Fibroblast of lung (primary cell): ENCODE data around the gene IGSF22. TPM values are rescaled to one million over a fixed set of nuclear protein-coding genes. Genes with fewer than 3 reads are reported as not detected.

Source experiments
- DNase-seq, 2 donors: peaks; one replicate each; pipeline versions ENCODE4 v3.0.0 to v3.0.0-alpha.2; 2010; ENCODE audit warnings: low read depth in 2 of 2
- H2AFZ ChIP-seq: 2 replicates; pipeline ENCODE4 v1.5.1; 2012; ENCODE audit warnings: low read length, control low read depth, inconsistent platforms
- H3K27ac ChIP-seq: 2 replicates; pipeline ENCODE4 v1.5.1; 2011; ENCODE audit warnings: low read length, control low read depth; ENCODE audit not compliant: insufficient read depth
- H3K27me3 ChIP-seq: 2 replicates; pipeline ENCODE4 v1.5.1; 2011; ENCODE audit warnings: mild to moderate bottlenecking, low read length; ENCODE audit not compliant: control insufficient read depth, insufficient read depth
- H3K36me3 ChIP-seq: 2 replicates; pipeline ENCODE4 v1.5.1; 2011; ENCODE audit warnings: low read length; ENCODE audit not compliant: control insufficient read depth, insufficient read depth
- H3K4me1 ChIP-seq: 2 replicates; pipeline ENCODE4 v1.5.1; 2011; ENCODE audit warnings: low read length; ENCODE audit not compliant: control insufficient read depth, insufficient read depth; ENCODE audit errors: extremely low read depth
- H3K4me2 ChIP-seq: 2 replicates; pipeline ENCODE4 v1.5.1; 2011; ENCODE audit warnings: low read length, control low read depth; ENCODE audit not compliant: insufficient read depth; ENCODE audit errors: extremely low read depth
- H3K4me3 ChIP-seq, 4 experiments: fragments of 200-600 bp in 1 of 4; sonication (generic) in 1 of 4; replicated peaks in 1 of 4; 2 replicates each; pipeline ENCODE4 v1.5.1; 2011 to 2016; ENCODE audit warnings: low read length in 4 of 4, low read depth in 3 of 4, mild to moderate bottlenecking in 3 of 4, control low read depth in 2 of 4, inconsistent platforms in 1 of 4, mixed read lengths in 1 of 4; ENCODE audit not compliant: insufficient read depth in 1 of 4; ENCODE audit errors: control extremely low read depth in 1 of 4
- H3K79me2 ChIP-seq: 2 replicates; pipeline ENCODE4 v1.5.1; 2012; ENCODE audit warnings: mild to moderate bottlenecking, low read length, inconsistent platforms; ENCODE audit not compliant: control insufficient read depth, insufficient read depth
- H3K9ac ChIP-seq: 2 replicates; pipeline ENCODE4 v1.5.1; 2011; ENCODE audit warnings: mild to moderate bottlenecking, low read length, control low read depth; ENCODE audit not compliant: insufficient read depth
- H3K9me3 ChIP-seq: 2 replicates; pipeline ENCODE4 v1.5.1; 2012; ENCODE audit warnings: low read depth, low read length; ENCODE audit not compliant: control insufficient read depth, insufficient read depth
- H4K20me1 ChIP-seq: 2 replicates; pipeline ENCODE4 v1.5.1; 2011; ENCODE audit warnings: low read length; ENCODE audit not compliant: control insufficient read depth, insufficient read depth; ENCODE audit errors: extremely low read depth
- EZH2 ChIP-seq: IDR thresholded peaks from 2 replicates; pipeline ENCODE4 v1.5.1; 2012; ENCODE audit warnings: low read length, control low read depth, mild to moderate bottlenecking; ENCODE audit errors: missing control alignments
- polyA plus RNA-seq, 2 donors: library from polyadenylated mRNA; depleted of rRNA in 1 of 2; stranded (reverse) in 1 of 2; unstranded in 1 of 2; fragments of >200 nt; gene quantifications; 2 replicates each; pipeline ENCODE4 v1.2.1, GENCODE V29; 2011 to 2012; ENCODE audit warnings: missing spikeins in 1 of 2
- total RNA-seq: library from RNA; depleted of rRNA; stranded (reverse); fragments of >200 nt; gene quantifications from 2 replicates; pipeline ENCODE4 v1.2.1, GENCODE V29; 2014
- TF ChIP-seq, protein P1 (sequence below), 2 donors: IDR thresholded peaks in 1 of 2; conservative IDR thresholded peaks in 1 of 2; 1 replicate in 1 of 2; 2 replicates in 1 of 2; pipeline ENCODE4 v1.5.1; 2011 to 2012; ENCODE audit warnings: low read length in 2 of 2, control low read depth in 1 of 2, inconsistent platforms in 1 of 2, low read depth in 1 of 2, mild to moderate bottlenecking in 1 of 2

The IGSF22 gene
- total and polyA plus RNA-seq, 2 donors (not counting 1 experiment from before 2014, with no cell fraction given) = under 0.01 TPM; not detected in 1

DNA sequence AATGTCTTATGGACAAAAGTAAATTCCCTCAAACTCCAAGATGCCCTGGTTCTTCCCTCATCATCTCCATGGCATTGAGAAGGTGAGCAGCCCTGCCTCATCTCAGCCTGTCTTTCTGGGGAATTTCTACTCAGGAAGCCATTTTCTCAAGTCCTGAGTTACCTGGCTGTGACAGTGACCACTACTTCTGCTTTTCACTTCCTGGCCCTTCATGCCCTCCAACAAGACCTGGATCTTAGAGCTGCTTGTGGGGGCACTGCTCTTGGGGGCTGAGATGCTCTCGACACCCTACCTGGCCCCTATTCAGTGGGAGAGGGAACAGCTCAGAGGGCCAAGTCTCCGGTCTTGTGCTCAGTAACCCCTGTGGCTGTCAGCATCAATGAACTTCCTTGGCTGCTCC, 5.5 kb upstream of the IGSF22 start:
- H3K4me2 ChIP-seq = no peak overlapping the region
- H3K4me1 ChIP-seq = no peaks in the 10 kb centered on the region
- no peaks in the 10 kb centered on the region for H3K27me3 ChIP-seq
- no peak overlapping the region for H3K4me3 ChIP-seq
- no peaks in the 10 kb centered on the region for H3K36me3 ChIP-seq
- DNase-seq = no peak
- no peak overlapping the region for H2AFZ ChIP-seq
- TF ChIP-seq, protein P1, sequence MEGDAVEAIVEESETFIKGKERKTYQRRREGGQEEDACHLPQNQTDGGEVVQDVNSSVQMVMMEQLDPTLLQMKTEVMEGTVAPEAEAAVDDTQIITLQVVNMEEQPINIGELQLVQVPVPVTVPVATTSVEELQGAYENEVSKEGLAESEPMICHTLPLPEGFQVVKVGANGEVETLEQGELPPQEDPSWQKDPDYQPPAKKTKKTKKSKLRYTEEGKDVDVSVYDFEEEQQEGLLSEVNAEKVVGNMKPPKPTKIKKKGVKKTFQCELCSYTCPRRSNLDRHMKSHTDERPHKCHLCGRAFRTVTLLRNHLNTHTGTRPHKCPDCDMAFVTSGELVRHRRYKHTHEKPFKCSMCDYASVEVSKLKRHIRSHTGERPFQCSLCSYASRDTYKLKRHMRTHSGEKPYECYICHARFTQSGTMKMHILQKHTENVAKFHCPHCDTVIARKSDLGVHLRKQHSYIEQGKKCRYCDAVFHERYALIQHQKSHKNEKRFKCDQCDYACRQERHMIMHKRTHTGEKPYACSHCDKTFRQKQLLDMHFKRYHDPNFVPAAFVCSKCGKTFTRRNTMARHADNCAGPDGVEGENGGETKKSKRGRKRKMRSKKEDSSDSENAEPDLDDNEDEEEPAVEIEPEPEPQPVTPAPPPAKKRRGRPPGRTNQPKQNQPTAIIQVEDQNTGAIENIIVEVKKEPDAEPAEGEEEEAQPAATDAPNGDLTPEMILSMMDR (conservative IDR thresholded peaks at IDR 0.05 in 1 of 2, IDR thresholded peaks at IDR 0.05 in 1 of 2; ENCODE audit: low read depth in 1 of 2, low read length in 2 of 2) = no peak
- TF ChIP-seq EZH2 = no peak
- H4K20me1 ChIP-seq = no peaks in the 10 kb centered on the region
- H3K9me3 ChIP-seq = no peaks in the 10 kb centered on the region
- H3K27ac ChIP-seq = no peak overlapping the region
- no peaks in the 10 kb centered on the region for H3K79me2 ChIP-seq
- no peak overlapping the region for H3K9ac ChIP-seq

DNA sequence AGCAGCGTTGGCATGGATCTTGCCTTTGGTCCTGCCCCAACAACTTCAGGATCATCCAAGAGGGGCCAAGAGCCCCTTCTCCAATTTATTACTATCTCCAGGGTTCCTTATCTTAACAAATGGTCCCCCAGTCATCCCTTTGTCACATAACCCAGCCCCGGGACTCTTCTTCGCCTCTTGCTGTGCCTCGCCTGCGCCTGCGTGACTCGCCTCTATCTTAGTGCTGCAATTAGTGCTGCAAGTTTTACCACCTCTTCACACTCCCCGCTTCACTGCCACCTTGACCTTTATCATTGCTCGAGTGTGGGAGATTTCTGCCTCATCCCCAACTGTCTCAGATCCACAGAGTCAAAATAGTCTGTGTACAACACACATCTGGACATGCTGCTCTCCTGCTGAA, 4.0 kb upstream of the IGSF22 start:
- Histone ChIP-seq H3K27me3 (no peaks in the 10 kb centered on the region), H3K79me2 (no peaks in the 10 kb centered on the region), H2AFZ (no peak overlapping the region), H4K20me1 (no peaks in the 10 kb centered on the region), H3K9me3 (no peaks in the 10 kb centered on the region), H3K4me3 (no peak overlapping the region), H3K4me1 (no peaks in the 10 kb centered on the region), H3K36me3 (no peaks in the 10 kb centered on the region), H3K27ac (no peak overlapping the region), H3K9ac (no peak overlapping the region), H3K4me2 (no peak overlapping the region)
- no peak for DNase-seq
- no peak for TF ChIP-seq EZH2
- TF ChIP-seq, protein P1 (conservative IDR thresholded peaks at IDR 0.05 in 1 of 2, IDR thresholded peaks at IDR 0.05 in 1 of 2; ENCODE audit: low read depth in 1 of 2, low read length in 2 of 2) = no peak

DNA sequence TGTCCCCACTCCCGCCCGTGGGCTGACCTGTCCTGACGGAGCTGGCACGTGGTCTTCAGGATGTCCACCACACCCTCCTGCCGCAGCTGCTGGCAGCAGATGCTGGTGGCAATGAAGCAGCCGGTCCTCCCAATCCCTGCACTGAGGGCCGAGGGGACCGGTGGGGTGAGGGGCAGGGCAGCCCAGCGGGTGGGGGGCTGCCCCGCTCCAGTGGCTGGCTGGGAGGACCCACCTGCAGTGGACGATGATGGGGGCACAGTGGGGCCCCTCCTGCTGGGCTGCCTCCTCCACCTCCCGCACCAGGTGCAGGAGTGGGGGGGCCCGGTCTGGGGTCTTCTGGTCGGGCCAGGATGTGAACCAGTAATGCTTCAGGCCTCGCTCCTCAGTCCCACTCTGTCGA, 3.4 kb upstream of the IGSF22 start:
- Histone ChIP-seq H3K36me3 (no peaks in the 10 kb centered on the region), H3K79me2 (no peaks in the 10 kb centered on the region)
- TF ChIP-seq, protein P1 (conservative IDR thresholded peaks at IDR 0.05 in 1 of 2, IDR thresholded peaks at IDR 0.05 in 1 of 2; ENCODE audit: low read depth in 1 of 2, low read length in 2 of 2) = no peak
- TF ChIP-seq EZH2 = no peak

More for the DNA sequence above, 3.4 kb upstream of the IGSF22 start:
- Histone ChIP-seq H3K4me2 (no peak overlapping the region), H3K4me3 (no peak overlapping the region), H3K9me3 (no peaks in the 10 kb centered on the region), H4K20me1 (no peaks in the 10 kb centered on the region), H3K9ac (no peak overlapping the region), H3K27ac (no peak overlapping the region), H3K4me1 (no peaks in the 10 kb centered on the region), H3K27me3 (no peaks in the 10 kb centered on the region), H2AFZ (no peak overlapping the region)
- no peak for DNase-seq
